ENCODE data around the gene OR2B3.

DNA sequence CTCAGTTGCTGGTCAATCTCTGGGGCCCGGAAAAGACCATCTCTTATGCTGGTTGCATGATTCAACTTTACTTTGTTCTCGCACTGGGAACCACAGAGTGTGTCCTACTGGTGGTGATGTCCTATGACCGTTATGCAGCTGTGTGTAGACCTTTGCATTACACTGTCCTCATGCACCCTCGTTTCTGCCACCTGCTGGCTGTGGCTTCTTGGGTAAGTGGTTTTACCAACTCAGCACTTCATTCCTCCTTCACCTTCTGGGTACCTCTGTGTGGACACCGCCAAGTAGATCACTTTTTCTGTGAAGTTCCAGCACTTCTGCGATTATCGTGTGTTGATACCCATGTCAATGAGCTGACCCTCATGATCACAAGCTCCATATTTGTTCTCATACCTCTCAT is 25.0 kb upstream of the OR2B3 start:
- TF ChIP-seq CREB1 (CRISPR knock-in tag; IDR thresholded peaks at IDR 0.05; ENCODE audit: low read depth), result no peak
- TF ChIP-seq, protein P1, sequence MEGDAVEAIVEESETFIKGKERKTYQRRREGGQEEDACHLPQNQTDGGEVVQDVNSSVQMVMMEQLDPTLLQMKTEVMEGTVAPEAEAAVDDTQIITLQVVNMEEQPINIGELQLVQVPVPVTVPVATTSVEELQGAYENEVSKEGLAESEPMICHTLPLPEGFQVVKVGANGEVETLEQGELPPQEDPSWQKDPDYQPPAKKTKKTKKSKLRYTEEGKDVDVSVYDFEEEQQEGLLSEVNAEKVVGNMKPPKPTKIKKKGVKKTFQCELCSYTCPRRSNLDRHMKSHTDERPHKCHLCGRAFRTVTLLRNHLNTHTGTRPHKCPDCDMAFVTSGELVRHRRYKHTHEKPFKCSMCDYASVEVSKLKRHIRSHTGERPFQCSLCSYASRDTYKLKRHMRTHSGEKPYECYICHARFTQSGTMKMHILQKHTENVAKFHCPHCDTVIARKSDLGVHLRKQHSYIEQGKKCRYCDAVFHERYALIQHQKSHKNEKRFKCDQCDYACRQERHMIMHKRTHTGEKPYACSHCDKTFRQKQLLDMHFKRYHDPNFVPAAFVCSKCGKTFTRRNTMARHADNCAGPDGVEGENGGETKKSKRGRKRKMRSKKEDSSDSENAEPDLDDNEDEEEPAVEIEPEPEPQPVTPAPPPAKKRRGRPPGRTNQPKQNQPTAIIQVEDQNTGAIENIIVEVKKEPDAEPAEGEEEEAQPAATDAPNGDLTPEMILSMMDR (conservative IDR thresholded peaks at IDR 0.05; ENCODE audit: low read depth in 2 of 2), result peak; percentile 23 to 48; a peak in 3 of 4 replicates
- TF ChIP-seq, protein P2, sequence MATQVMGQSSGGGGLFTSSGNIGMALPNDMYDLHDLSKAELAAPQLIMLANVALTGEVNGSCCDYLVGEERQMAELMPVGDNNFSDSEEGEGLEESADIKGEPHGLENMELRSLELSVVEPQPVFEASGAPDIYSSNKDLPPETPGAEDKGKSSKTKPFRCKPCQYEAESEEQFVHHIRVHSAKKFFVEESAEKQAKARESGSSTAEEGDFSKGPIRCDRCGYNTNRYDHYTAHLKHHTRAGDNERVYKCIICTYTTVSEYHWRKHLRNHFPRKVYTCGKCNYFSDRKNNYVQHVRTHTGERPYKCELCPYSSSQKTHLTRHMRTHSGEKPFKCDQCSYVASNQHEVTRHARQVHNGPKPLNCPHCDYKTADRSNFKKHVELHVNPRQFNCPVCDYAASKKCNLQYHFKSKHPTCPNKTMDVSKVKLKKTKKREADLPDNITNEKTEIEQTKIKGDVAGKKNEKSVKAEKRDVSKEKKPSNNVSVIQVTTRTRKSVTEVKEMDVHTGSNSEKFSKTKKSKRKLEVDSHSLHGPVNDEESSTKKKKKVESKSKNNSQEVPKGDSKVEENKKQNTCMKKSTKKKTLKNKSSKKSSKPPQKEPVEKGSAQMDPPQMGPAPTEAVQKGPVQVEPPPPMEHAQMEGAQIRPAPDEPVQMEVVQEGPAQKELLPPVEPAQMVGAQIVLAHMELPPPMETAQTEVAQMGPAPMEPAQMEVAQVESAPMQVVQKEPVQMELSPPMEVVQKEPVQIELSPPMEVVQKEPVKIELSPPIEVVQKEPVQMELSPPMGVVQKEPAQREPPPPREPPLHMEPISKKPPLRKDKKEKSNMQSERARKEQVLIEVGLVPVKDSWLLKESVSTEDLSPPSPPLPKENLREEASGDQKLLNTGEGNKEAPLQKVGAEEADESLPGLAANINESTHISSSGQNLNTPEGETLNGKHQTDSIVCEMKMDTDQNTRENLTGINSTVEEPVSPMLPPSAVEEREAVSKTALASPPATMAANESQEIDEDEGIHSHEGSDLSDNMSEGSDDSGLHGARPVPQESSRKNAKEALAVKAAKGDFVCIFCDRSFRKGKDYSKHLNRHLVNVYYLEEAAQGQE (IDR thresholded peaks at IDR 0.05; ENCODE audit: unreplicated experiment), result no peak
- TF ChIP-seq NANOG (IDR thresholded peaks at IDR 0.05; ENCODE audit: borderline replicate concordance), result no peak
- no peak for TF ChIP-seq POLR2AphosphoS5 (IDR thresholded peaks at IDR 0.05; ENCODE audit: low read depth)
- no peak for TF ChIP-seq JUNB (IDR thresholded peaks at IDR 0.05; ENCODE audit: unreplicated experiment)
- TF ChIP-seq EZH2 (IDR thresholded peaks at IDR 0.05; ENCODE audit: low read depth, unreplicated experiment), result no peak
- TF ChIP-seq EZH2phosphoT487 (IDR thresholded peaks at IDR 0.05; ENCODE audit: unreplicated experiment), result no peak
- TF ChIP-seq STAT1 (IDR thresholded peaks at IDR 0.05; ENCODE audit: unreplicated experiment), result no peak
- TF ChIP-seq, protein P3, sequence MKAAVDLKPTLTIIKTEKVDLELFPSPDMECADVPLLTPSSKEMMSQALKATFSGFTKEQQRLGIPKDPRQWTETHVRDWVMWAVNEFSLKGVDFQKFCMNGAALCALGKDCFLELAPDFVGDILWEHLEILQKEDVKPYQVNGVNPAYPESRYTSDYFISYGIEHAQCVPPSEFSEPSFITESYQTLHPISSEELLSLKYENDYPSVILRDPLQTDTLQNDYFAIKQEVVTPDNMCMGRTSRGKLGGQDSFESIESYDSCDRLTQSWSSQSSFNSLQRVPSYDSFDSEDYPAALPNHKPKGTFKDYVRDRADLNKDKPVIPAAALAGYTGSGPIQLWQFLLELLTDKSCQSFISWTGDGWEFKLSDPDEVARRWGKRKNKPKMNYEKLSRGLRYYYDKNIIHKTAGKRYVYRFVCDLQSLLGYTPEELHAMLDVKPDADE (IDR thresholded peaks at IDR 0.05), result no peak
- no peak for TF ChIP-seq ZNF331 (CRISPR knock-in tag; IDR thresholded peaks at IDR 0.05; ENCODE audit: low read depth)
- no peak for TF ChIP-seq ZNF114 (CRISPR knock-in tag; IDR thresholded peaks at IDR 0.05)
- TF ChIP-seq, protein P4, sequence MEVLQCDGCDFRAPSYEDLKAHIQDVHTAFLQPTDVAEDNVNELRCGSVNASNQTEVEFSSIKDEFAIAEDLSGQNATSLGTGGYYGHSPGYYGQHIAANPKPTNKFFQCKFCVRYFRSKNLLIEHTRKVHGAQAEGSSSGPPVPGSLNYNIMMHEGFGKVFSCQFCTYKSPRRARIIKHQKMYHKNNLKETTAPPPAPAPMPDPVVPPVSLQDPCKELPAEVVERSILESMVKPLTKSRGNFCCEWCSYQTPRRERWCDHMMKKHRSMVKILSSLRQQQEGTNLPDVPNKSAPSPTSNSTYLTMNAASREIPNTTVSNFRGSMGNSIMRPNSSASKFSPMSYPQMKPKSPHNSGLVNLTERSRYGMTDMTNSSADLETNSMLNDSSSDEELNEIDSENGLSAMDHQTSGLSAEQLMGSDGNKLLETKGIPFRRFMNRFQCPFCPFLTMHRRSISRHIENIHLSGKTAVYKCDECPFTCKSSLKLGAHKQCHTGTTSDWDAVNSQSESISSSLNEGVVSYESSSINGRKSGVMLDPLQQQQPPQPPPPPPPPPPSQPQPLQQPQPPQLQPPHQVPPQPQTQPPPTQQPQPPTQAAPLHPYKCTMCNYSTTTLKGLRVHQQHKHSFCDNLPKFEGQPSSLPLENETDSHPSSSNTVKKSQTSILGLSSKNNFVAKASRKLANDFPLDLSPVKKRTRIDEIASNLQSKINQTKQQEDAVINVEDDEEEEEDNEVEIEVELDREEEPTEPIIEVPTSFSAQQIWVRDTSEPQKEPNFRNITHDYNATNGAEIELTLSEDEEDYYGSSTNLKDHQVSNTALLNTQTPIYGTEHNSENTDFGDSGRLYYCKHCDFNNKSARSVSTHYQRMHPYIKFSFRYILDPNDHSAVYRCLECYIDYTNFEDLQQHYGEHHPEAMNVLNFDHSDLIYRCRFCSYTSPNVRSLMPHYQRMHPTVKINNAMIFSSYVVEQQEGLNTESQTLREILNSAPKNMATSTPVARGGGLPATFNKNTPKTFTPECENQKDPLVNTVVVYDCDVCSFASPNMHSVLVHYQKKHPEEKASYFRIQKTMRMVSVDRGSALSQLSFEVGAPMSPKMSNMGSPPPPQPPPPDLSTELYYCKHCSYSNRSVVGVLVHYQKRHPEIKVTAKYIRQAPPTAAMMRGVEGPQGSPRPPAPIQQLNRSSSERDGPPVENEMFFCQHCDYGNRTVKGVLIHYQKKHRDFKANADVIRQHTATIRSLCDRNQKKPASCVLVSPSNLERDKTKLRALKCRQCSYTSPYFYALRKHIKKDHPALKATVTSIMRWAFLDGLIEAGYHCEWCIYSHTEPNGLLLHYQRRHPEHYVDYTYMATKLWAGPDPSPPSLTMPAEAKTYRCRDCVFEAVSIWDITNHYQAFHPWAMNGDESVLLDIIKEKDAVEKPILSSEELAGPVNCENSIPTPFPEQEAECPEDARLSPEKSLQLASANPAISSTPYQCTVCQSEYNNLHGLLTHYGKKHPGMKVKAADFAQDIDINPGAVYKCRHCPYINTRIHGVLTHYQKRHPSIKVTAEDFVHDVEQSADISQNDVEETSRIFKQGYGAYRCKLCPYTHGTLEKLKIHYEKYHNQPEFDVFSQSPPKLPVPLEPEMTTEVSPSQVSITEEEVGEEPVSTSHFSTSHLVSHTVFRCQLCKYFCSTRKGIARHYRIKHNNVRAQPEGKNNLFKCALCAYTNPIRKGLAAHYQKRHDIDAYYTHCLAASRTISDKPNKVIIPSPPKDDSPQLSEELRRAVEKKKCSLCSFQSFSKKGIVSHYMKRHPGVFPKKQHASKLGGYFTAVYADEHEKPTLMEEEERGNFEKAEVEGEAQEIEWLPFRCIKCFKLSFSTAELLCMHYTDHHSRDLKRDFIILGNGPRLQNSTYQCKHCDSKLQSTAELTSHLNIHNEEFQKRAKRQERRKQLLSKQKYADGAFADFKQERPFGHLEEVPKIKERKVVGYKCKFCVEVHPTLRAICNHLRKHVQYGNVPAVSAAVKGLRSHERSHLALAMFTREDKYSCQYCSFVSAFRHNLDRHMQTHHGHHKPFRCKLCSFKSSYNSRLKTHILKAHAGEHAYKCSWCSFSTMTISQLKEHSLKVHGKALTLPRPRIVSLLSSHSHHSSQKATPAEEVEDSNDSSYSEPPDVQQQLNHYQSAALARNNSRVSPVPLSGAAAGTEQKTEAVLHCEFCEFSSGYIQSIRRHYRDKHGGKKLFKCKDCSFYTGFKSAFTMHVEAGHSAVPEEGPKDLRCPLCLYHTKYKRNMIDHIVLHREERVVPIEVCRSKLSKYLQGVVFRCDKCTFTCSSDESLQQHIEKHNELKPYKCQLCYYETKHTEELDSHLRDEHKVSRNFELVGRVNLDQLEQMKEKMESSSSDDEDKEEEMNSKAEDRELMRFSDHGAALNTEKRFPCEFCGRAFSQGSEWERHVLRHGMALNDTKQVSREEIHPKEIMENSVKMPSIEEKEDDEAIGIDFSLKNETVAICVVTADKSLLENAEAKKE (CRISPR knock-in tag; IDR thresholded peaks at IDR 0.05), result no peak
